GM20431 (cell line): ENCODE results near the gene MRPL12.
"Not testable (repeated sequence)": the region's sequence is repeated elsewhere in the genome, so short reads cannot be mapped to it uniquely, and the experiment has no call there.

Experiments used
- in situ Hi-C: fragments of 300-500 bp; cut with MseI, MboI; formaldehyde crosslinking; loops from one replicate; pipeline ENCODE4 v1.15.0; 2020; ENCODE audit warnings: low sequenced_read_pairs; ENCODE audit not compliant: unreplicated experiment

MRPL12 gene

DNA sequence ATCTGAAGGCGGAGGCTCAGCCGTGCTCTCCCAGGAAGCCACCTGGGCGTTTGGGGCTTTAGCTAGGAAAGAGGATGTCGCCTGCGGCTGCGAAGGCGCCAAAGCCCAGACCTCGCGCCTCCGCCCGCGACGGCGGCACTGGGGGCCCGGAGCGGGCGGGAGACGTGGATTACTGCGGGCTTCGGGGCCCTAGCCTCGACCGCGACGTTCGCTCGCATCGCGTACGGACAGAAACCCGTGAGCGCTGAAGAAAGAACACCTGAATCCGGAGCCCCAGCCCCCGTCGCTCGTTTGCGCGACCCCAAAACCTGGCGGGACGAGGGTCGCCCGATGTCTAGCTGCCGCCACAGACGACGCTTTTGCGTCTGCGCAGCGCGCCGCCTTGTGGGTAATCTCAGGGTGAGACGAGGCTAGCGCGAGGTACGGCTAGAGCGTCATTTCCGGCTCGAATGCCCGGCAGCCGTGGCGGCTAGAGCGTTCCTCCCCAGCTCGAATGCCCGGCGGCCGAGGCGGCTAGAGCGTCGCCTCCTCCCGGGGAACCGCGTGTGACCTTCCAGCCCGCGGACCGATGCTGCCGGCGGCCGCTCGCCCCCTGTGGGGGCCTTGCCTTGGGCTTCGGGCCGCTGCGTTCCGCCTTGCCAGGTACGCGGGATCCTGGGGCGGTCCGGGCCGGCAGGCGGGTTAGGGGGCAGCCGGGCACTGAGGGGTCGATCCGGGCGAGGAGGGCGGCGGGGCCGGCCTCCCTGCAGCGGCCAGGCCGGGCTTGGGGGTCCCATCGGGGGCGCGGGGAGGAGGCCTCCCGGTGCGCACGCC is at the start of gene MRPL12:
Gene MRPL12, plus strand, starts transcription at position 434 of the 813 bp plus-strand sequence. Its CDS starts 135 bp downstream, at position 569.
- in situ Hi-C loops = no loop called here

DNA sequence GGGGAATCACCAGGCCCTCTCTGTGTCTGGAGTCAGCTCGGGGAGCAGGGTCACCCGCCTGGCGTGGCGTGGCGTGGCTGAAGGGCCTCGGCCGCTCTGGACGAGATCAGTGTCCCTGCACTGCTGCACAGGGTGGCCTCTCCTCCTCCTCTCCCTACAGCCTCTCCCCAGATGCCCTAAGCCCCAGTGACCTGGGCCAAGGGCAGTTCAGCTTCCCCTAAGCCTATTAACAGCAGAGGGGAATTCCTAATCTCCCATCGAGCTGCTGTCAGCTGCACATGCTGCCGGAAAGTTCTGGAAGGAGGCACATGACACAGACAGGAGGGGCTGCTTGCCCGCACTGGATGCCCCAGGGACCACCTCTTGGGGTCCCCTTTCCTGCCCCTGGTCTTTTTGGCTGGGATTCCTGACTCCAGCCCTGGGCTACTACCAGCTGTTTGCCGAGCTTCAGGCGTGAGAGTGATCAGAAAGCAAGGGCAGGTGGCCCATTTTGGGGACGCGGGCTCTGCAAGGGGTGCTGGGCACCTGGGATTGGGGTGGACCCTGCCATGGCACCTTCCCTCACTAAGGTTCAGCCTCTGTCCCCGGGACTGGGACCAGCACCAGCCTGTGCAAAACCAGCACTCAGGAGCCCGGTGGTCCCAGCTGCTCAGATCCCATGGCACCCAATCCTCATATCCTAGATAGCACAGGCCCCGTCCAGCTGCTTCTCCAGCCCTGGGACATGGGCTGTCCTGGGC is 47.6 kb upstream of the MRPL12 start:
- in situ Hi-C loops = no loop called here

- in situ Hi-C loops = no loop called here
Observed at GRCh38 chr17:81656118-81656743, 46.9 kb upstream of the MRPL12 start, which contains the start of gene PDE6G. Gene PDE6G, minus strand, starts transcription at chr17:81656542. Its CDS starts 3,237 bp downstream, at chr17:81653305.

DNA sequence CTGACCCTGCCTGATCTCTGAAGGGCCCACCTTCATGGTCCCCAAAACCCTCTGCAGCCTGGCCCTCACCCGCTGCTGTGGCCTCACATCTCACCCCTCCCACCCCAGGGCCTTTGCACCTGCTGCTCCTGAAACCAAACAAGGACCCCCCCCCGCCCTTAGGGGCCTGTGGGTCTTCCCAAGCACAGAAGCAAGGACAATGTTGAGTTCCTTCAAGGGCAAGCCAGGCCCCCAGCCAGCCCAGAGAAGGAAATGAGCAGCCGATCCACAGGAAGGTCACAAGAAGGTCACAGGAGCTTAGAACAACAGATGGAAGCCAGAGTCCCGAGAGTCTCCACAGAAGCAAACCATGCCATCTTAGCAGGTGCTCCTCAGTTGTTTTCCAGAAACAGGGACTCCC is 46.3 kb upstream of the MRPL12 start:
- in situ Hi-C loops = no loop called here

- in situ Hi-C loops = no loop called here
Observed at GRCh38 chr17:81659038-81659437, 44.1 kb upstream of the MRPL12 start.

- in situ Hi-C loops = no loop called here
Observed at GRCh38 chr17:81660441-81660840, 42.7 kb upstream of the MRPL12 start.

DNA sequence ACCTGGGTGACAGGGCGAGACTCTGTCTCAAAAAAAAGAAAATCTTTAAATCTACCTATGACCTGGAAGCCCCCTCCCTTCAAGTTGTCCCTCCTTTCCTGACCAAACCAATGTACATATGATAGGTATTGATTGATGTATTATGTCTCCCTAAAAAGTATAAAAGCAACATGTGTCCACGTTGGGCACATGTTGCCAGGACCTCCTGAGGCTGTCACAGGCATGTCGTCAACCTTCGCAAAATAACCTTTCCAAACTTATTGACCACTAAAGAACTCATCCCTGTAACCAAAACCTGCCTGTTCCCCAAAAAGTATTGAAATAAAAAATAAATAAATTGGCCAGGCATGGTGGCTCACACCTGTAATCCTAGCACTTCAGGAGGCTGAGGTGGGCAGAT is 41.2 kb upstream of the MRPL12 start:
- in situ Hi-C loops = no loop called here

GRCh38 chr17:81664051-81664470 is 39.1 kb upstream of the MRPL12 start:
- in situ Hi-C loops = no loop called here

DNA sequence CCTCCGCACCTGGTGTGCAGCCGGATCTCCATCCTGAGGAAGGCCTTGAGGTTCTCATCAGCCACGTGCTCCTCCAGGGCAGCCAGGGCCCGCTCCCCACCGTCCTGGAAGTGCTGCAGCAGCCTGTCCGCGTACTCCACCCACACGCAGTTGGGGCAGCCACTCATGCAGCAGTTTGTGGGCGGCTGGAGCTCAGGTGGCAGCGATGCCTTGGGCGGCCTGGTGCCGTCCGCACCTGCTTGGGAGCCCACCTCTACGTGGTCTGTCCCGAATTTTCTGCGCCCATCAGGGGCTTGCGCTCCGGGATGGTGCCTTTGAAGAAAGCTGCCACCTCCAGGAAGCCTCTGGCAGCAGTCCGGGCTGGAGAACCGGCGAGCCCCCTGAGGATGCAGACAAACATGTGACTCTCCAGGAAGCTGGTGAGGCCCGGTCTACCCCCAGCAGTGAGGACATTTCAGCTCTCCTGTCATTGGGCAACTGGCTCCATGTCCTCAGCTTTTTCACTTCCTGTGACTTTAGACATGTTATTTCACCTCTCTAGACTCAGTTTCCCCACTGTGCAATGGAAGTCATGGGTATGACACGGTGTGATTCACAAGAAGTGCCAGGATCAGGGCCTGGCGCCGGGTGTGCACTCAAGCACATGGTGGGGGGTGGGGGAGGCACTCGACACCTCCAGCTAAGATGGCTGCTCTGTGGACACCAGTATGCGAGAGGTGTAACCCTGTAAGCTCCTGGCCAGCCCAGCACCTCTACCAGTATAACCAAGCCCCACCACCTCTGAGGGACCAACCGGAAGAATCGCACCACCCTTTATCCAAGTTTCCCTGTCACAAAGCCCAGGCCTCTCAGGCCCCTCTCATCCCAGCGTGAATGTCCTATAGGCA is 37.7 kb upstream of the MRPL12 start:
- in situ Hi-C loops = no loop called here

GRCh38 chr17:81666092-81666341 is 37.1 kb upstream of the MRPL12 start:
- in situ Hi-C loops = no loop called here

- in situ Hi-C loops = no loop called here
Observed at GRCh38 chr17:81666342-81667191, 36.6 kb upstream of the MRPL12 start, which contains the start of the genes CCDC137 and OXLD1. Gene CCDC137, plus strand, starts transcription at chr17:81666737. Its CDS starts 30 bp downstream, at chr17:81666767. Gene OXLD1, minus strand, starts transcription at chr17:81666605. Its CDS starts 28 bp downstream, at chr17:81666577.

DNA sequence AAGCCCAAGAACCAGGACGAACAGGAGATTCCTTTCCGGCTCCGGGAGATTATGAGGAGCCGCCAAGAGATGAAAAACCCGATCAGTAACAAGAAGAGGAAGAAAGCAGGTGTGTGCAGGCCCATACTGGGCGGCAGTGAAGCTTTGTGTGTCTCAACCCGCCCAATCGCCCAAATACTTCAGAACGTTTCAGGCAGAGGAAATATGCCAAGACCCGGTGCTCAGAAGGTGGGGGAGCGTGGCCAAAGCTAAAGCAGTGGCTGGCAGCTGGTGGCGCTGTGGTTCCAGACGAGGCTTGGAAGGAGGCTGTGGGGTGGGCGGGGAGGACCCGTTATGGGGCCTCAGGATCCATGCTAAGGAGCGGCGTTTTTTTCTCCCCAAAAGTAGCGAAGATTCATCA is 35.4 kb upstream of the MRPL12 start:
- in situ Hi-C loops = no loop called here

DNA sequence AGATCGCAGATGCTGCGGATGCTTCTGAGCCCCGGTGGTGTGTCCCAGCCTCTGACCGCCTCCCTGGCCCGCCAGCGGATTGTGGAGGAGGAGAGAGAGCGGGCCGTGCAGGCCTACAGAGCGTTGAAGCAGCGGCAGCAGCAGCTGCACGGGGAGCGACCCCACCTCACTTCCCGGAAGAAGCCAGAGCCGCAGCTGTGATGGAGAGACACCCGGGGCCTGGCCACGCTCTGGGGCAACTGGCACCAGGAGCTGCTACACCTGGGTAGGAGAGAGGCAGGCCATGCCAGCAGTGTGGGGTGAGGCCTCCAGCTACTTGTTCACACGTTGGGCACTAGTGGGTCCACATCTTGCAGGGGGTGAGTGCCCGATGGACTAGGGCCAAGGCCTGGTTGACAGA is 30.7 kb upstream of the MRPL12 start:
- in situ Hi-C loops = no loop called here

- in situ Hi-C loops = no loop called here
Observed at GRCh38 chr17:81672954-81673353, 30.2 kb upstream of the MRPL12 start.

GRCh38 chr17:81673561-81674258 is 29.5 kb upstream of the MRPL12 start:
- in situ Hi-C loops = no loop called here

DNA sequence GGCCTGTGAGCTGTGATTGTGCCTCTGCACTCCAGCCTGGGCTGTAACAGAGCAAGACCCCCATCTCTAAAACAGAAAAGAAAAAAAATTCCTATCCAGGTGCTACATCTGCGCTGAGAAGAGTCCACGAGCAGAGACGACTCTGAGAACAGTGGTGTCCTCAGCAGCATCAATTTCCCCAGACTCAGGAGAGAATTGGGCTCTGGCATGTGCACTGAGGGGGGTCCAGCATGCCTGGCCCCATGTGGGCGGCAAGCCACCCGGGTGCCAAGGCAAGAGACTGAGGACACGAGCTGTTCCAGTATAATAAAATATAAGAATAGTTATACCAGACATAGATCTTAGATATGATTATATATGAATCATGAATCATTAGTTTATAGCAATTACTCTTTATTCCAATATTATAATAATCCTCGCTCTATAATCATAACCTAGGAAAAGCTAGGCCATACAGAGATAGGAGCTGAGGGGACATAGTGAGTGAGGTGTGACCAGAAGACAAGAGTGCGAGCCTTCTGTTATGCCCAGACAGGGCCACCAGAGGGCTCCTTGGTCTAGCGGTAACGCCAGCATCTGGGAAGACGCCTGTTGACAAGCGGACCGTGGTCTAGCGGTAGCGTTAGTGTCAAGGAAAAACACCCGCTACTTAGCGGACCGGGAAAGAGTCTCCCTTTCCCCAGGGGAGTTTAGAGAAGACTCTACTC is 27.5 kb upstream of the MRPL12 start:
- in situ Hi-C loops = not testable (repeated sequence)

GRCh38 chr17:81676906-81677305 is 26.3 kb upstream of the MRPL12 start:
- in situ Hi-C loops = no loop called here

DNA sequence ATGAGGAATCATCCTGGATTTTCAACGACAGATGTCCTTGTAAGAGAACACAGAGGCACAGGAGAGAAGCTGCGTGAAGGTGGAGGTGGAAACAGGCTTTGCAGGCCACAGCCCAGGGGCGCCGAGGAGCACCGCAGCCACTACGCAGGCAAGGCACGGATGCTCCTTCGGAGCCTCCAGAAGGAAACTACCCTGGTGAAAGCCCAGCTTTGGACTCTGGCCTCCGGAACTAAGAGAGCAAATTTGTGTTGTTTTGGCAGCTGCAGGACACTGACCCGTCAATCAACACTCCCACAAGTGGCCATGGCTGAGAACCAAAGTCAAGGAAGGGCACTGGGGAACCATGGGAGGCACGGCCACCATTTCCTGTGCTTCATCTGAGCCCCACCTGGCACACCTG is 23.0 kb upstream of the MRPL12 start:
- in situ Hi-C loops = no loop called here
